ENCODE measurements around the gene TBC1D17.
A peak's percentile ranks its signal among the peaks of the same experiment; 100 is the strongest.

Gene TBC1D17

DNA sequence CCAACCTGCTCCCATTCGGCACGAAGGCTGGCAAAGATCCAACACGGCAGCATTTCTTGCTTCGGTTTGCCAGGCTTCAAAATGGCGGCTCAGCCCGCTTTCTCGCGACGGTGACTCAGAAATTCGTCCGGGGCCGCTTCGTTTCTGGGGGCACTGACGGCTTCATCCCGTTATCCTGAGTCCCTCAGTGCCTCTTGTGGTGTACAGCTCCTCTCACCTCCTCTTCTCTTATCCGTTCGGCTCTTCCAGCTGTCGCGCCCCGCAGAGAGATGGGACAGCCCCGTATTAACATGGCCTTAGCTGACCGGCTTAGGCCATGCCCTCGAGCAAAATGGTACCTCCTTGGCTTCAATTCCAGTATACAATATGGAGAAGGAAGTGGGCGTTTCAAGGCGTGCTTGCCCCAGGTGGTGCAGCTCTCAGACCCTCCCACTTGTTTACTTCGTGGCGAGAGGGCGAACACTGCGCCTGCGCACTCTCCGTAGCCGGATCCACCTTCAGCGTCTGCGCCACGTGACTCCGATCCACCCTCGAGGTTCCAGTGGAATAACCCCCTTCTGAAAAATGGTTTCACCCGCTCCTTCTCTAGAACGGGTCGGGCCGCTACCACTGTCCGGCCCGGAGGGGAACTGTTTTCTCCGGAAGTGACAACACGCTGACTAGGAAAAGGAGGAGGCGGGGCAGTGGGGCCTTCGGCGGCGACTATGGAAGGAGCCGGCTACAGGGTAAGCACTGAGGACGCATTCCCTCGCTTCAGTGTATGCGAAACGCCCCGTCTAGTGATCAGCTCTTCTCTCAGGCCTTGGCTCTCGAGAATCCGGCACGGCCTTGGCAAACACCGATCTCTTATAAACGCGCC lies at the start of gene TBC1D17, which contains the start of gene AKT1S1:
TBC1D17 (plus strand) TSS at position 683 of the 859 bp plus-strand sequence; CDS start at position 705, 22 bp downstream.
AKT1S1 (minus strand) TSS at position 336 of the 859 bp plus-strand sequence. CDS start 4,060 bp downstream, outside the sequence.
- FAIRE-seq: peak; percentile 95

- no peak for FAIRE-seq
Observed at GRCh38 chr19:49829200-49829599, 48.3 kb upstream of the TBC1D17 start.

- FAIRE-seq: no peak
Observed at GRCh38 chr19:49829721-49830120, 47.8 kb upstream of the TBC1D17 start.

- FAIRE-seq: no peak
Observed at GRCh38 chr19:49830766-49831165, 46.7 kb upstream of the TBC1D17 start.

GRCh38 chr19:49831592-49831991 lies 45.9 kb upstream of the TBC1D17 start:
- no peak for FAIRE-seq

DNA sequence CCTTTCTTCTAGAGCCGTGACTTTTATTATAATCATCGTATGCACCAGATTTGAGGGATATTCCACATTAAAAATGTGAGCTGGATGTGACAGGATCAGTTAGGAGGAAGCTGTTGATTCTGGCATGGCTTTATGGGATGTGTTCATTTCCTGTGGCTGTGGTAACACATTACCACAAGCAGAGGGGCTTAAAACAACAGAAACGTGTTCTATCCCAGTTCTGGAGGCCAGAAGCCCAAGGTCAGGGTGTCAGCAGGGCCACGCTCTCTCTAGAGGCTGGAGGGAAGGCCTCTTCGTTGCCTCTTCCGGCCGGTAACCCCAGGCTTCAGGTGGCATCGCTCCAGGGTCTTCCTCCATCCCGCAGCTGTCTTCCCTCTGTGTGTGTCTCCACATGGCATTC lies 44.9 kb upstream of the TBC1D17 start:
- FAIRE-seq: no peak

- no peak for FAIRE-seq
Observed at GRCh38 chr19:49833599-49833998, 43.9 kb upstream of the TBC1D17 start.

- no peak for FAIRE-seq
Observed at GRCh38 chr19:49835562-49835961, 41.9 kb upstream of the TBC1D17 start.

- no peak for FAIRE-seq
Observed at GRCh38 chr19:49836176-49837008, 41.1 kb upstream of the TBC1D17 start.

GRCh38 chr19:49837009-49837310 lies 40.5 kb upstream of the TBC1D17 start:
- FAIRE-seq: no peak

DNA sequence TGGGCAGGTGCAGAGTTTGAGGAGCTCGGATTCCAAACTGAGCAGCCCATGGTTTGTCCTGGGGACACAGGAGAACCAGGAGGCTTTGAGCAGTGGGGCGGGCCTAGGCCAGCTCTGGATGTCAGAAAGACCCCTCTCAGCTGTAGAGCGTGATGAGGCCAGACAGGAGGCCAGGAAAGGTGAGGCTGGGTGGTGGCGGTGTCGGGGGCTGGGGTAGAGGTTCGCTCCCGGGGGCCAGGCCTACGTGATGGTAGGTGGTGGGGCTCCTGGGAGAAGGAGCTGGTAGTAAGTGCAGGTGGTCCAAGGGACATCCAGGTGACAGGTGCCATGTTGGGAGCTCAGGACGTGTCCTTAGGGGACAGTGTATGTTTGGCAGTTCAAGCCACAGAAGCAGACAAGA lies 40.1 kb upstream of the TBC1D17 start:
- no peak for FAIRE-seq

DNA sequence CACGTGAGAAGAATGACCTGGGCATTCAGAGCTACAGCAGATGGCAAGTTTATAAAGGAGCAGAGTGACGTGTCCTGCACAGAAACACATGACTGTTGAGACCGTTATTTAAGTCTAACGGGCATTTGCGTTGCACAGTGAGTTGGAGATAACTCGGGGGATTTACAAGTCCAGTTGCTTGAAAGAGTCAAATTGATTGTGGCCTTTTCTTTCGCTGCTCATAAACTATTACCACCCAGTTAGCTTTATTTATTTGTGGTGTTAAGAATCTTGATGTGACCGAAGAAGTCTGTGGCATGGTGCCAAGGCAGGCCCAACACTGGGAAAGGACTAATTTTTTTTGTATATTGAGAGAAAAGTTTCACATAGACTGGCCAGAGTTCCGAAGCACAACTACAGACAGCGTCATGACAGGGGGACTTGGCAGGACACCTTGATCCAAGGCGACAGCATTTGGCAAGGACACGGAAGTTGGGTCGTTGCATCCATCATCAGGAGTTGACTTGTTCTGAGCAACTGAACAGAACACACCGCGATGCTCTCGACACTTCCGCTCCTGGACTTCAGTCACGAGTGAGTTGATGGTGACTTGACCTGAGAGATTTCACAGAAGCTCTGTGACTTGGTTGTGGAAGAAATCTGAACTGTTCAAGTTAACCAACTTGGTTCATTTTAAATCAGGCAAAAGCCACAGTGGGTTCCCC lies 38.5 kb upstream of the TBC1D17 start:
- no peak for FAIRE-seq

DNA sequence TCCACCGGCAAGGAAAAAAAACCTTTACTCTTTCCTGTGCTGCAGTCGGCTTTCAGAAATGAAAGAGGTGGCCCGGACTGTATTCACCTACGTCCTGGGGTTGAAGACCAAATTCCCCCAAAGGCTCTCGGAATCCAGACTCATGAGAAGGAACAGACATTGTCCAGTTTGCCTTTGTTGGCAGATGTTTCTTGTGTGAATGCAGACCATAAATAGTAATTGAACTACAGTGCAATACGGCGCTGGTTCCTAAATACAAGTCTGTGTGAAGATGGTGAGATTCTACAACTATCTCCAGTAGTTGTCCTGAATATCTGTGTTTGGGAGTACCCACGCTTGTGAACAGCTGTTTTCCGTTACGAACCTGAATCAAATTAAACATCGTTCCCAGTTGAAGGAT lies 37.8 kb upstream of the TBC1D17 start:
- no peak for FAIRE-seq

DNA sequence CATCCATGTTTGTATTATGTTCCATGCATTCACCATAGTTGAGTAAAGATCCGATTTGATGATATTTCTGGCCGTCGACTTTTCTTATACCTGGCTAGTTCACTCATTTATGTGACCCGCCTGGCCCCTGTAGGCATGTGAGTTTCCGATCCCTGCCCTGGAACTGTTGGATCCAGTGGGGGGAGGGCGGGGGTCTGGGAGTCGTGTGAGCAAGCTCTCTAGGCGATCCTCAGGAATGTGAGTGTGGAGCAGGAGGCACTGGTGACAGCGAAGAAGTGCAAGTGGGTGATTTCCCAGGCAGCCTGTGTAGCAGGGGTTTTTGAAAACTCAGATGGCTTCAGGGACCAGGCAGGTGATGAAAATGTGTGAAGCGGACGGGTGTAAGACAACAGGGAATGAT lies 37.2 kb upstream of the TBC1D17 start:
- FAIRE-seq: no peak

GRCh38 chr19:49840736-49841249 lies 36.7 kb upstream of the TBC1D17 start:
- no peak for FAIRE-seq

DNA sequence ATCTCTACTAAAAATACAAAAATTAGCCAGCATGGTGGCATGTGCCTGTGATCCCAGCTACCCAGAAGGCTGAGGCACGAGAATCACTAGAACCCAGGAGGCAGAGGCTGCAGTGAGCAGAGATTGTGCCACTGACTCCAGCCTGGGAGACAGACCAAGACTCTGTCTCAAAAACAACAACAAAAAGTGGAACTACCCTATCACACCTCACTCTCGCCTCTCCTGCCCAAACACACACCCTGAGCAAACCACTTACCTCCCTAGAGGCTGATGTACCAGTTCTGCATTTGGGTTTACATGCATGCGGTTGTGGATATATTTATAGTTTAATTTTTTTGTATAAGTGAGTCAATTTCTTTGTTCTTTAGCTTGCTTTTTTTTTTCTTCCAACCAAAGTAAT lies 34.2 kb upstream of the TBC1D17 start:
- no peak for FAIRE-seq

DNA sequence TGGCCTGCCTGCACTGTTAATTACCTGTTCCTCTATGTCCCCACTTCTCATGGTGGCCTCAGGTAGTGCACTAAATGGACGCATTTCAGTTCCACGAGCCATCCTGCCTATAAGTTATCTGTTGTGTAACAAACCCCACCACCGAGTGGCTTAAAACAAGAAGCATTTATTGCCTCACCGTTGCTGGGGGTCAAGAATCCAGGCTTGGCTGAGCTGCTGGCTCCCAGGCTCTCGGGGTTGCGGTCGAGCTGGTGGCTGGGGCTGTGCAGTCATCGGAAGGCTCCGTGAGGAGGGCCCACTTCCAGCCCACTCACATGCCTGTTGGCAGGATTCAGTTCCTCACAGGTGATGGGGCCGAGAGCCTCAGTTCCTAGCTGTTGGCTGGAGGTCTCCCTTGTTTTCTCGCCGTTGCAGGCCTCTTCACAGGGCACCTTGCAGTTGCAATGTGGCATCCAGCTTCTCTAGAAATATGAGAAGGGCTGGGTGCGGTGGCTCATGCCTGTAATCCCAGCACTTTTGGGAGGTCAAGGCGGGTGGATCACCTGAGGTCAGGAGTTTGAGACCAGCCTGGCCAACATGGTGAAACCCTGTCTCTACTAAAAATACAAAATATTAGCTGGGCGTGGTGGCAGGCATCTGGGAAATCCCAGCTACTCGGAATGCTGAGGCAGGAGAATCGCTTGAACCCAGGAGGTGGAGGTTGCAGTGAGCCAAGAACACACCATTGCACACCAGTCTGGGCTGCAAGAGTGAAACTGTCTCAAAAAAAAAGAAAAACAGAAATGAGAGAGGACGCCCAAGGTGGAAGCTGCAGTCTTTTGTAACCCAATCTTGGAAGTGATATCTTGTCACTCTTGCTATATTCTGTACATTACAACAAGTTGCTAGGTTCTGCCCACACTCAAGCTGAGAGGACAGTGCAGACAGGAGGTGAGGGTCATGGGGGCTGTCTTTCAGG lies 33.1 kb upstream of the TBC1D17 start:
- FAIRE-seq: no peak

GRCh38 chr19:49845414-49845813 lies 32.1 kb upstream of the TBC1D17 start:
- FAIRE-seq: no peak

- no peak for FAIRE-seq
Observed at GRCh38 chr19:49846408-49846807, 31.1 kb upstream of the TBC1D17 start.

DNA sequence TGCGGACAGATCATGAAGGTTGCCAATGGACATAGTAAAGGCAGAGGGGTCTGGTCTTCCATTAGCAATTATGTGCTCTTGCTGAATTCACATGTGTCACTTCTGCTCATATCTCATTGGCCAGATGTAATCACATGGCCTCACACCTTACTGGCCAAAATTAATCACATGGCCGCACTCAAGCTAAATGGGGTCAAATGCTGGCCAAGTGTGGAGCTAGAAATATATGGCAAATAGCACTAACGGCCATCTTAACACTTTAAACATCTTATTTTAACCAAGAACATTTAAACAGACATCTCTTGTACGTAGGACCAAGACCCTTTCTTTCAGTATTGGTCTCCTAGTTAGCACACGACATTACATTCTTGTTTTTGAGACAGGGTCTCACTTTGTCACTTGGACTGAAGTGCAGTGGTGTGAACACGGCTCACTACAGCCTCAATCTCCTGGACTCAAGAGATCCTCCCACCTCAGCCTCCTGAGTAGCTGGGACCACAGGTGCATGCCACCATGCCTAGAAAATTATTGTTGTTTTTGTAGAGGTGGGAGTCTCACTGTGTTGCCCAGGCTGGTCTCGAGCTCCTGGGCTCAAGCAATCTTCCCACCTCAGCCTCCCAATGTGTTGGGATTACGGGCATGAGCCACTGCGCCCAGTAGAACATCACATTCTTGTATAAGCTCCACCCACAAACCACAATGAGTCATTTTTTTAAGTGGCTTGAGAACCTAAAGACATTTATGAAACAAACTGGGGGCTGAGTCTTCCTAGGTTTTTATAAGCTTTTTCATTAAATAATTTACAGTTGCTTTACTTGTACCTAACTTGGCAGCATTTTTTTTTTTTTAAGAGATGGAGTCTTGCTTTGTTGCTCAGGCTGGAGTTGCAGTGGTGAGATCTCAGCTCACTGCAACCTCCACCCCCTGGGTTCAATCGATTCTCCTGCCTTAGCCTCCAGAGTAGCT lies 29.5 kb upstream of the TBC1D17 start:
- FAIRE-seq: no peak

DNA sequence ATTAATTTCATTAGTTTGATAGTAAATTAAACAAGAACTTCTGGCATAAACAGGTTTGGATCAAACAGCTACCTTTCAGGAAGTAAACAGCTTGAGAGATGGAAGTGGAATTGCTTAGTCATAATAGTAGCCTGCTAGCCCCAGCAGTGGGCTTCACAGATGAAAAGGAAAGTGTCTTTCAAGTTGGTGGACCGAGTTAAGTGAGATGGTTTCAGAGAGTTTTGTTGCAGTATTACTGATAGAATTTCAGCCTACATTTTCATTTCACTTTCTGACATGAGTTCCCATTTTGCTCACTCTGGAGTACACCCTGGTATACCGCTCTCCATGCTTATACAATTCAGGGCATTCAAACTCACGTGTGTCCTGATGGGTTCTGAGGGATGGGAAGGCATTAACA lies 28.6 kb upstream of the TBC1D17 start:
- no peak for FAIRE-seq
